Activated B cell treated with CpG ODN at 0.5 μM for 24 hours (primary cell): ENCODE measurements around the gene LRG1. TPM values are rescaled to one million over a fixed set of nuclear protein-coding genes. Genes with fewer than 3 reads are reported as not detected.

ENCODE experiments used
- ATAC-seq: fragments of 200-7000 bp; cut with Tn5 transposase; one replicate; pipeline ENCODE4 v1.10.0; 2021; ENCODE audit warnings: low read depth, mild to moderate bottlenecking, moderate library complexity
- CTCF ChIA-PET: fragments of 350-600 bp; sonication (Branson Sonifier 250); formaldehyde crosslinking; loops from one replicate; lab custom pipeline; 2021; ENCODE audit warnings: antibody characterized with exemption; lab: Charles Lee
- POLR2A ChIA-PET: fragments of 350-600 bp; sonication (Branson Sonifier 250); formaldehyde crosslinking; loops from one replicate; lab custom pipeline; 2021; ENCODE audit warnings: antibody characterized with exemption; lab: Charles Lee
- DNase-seq: peaks from one replicate; pipeline ENCODE4 v3.0.0; 2022
- H3K27ac Mint-ChIP-seq: one replicate; pipeline ENCODE4 v1.8.0; 2020; ENCODE audit warnings: mixed read lengths
- H3K27me3 Mint-ChIP-seq: one replicate; pipeline ENCODE4 v1.8.0; 2021; ENCODE audit warnings: mixed read lengths
- H3K36me3 Mint-ChIP-seq: one replicate; pipeline ENCODE4 v1.8.0; 2021; ENCODE audit warnings: low read depth, mixed read lengths
- H3K4me1 Mint-ChIP-seq: one replicate; pipeline ENCODE4 v1.8.0; 2021; ENCODE audit warnings: mixed read lengths
- H3K4me3 Mint-ChIP-seq: one replicate; pipeline ENCODE4 v1.8.0; 2020; ENCODE audit warnings: mild to moderate bottlenecking, mixed read lengths
- H3K9me3 Mint-ChIP-seq: one replicate; pipeline ENCODE4 v1.8.0; 2020; ENCODE audit warnings: mixed read lengths
- intact Hi-C: fragments of 100-400 bp; cut with micrococcal nuclease; formaldehyde crosslinking; loops from one replicate; pipeline ENCODE4 v1.15.1; 2024
- total RNA-seq: library from RNA; stranded (reverse); gene quantifications from 2 replicates; pipeline ENCODE4 v1.2.3, GENCODE V29; 2022
- TF ChIP-seq, protein P1 (sequence below): fragments of 200-600 bp; IDR thresholded peaks from one replicate; pipeline ENCODE4 v1.8.0; 2022; ENCODE audit warnings: antibody characterized with exemption, mild to moderate bottlenecking

The LRG1 gene
- total RNA-seq, 1 donor from 2014 or later, result 2.0 TPM

DNA sequence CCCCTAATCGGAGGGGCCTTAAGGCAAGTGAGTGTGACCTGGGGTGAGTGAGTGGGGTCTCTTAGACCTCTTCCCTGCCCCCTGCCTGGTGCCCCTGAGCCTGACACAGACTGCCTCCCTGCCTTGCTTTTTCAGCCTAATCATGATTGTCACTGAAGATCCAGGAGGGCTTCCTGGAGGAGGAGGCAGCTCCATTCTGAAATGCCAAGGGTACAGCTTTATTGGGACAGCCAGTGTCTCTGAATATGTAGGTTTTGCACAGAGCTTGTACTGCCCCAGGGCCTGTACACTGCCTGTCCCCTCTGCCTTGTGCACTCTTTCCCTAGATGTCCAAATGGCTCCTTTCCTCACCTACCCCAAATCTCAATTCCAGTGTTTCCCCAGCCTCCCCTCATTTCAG is 45.7 kb upstream of the LRG1 start:
- no peak overlapping the region for H3K4me3 Mint-ChIP-seq
- H3K4me1 Mint-ChIP-seq, result peaks cover 14% of the 10 kb centered on the region
- H3K27ac Mint-ChIP-seq, result no peak overlapping the region
- no peaks in the 10 kb centered on the region for H3K36me3 Mint-ChIP-seq
- intact Hi-C loops, result no loop called here
- H3K9me3 Mint-ChIP-seq, result no peaks in the 10 kb centered on the region
- no peak for ATAC-seq
- POLR2A ChIA-PET, result no interaction called here
- CTCF ChIA-PET, result no interaction called here
- TF ChIP-seq, protein P1, sequence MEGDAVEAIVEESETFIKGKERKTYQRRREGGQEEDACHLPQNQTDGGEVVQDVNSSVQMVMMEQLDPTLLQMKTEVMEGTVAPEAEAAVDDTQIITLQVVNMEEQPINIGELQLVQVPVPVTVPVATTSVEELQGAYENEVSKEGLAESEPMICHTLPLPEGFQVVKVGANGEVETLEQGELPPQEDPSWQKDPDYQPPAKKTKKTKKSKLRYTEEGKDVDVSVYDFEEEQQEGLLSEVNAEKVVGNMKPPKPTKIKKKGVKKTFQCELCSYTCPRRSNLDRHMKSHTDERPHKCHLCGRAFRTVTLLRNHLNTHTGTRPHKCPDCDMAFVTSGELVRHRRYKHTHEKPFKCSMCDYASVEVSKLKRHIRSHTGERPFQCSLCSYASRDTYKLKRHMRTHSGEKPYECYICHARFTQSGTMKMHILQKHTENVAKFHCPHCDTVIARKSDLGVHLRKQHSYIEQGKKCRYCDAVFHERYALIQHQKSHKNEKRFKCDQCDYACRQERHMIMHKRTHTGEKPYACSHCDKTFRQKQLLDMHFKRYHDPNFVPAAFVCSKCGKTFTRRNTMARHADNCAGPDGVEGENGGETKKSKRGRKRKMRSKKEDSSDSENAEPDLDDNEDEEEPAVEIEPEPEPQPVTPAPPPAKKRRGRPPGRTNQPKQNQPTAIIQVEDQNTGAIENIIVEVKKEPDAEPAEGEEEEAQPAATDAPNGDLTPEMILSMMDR, result no peak
- peaks cover 39% of the 10 kb centered on the region for H3K27me3 Mint-ChIP-seq
- no peak for DNase-seq

DNA sequence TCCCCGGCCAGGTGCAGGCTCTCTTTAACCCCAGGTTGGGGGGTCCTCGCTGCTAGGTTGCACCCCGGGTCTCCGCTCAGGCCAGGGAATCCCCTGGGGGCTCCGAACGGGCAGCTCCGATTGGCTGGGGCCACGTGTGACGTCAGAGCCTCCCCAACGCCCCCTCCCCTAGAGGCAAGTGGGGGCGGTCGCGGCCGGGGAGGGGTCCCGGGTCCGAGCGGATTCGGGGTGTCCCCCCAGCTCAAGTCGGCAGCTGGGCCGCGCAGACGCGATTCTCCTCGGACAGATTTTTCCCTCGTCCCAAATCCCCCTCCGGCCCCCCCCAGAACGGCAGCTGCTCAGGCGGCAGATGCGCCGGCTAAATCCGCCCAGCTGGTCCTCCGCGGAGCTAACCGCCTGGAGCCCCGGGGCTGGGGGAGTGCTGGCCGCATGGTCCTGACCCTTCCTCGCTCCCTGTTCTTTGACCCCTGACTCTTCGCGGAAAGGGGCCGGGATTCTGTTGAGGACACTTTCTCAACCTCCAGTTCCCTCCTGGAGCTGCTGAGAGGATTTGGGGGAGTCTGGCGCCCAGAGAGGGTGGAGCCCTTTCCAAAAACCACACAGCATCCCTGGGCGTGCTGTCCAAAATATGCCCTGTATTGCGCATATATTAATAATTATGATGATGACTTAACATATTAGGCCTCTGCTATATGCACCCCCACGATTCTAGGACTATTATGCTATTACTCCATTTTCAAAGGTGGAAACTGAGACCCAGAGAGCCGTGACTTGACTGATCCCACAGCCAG is 45.0 kb upstream of the LRG1 start:
- CTCF ChIA-PET, result no interaction called here
- TF ChIP-seq, protein P1, result no peak
- ATAC-seq, result no peak
- DNase-seq, result no peak
- Mint-ChIP-seq H3K27ac (no peak overlapping the region), H3K27me3 (peaks cover 41% of the 10 kb centered on the region), H3K4me1 (peaks cover 16% of the 10 kb centered on the region), H3K36me3 (no peaks in the 10 kb centered on the region), H3K9me3 (no peaks in the 10 kb centered on the region), H3K4me3 (no peak overlapping the region)
- POLR2A ChIA-PET, result no interaction called here
- intact Hi-C loops, result no loop called here

DNA sequence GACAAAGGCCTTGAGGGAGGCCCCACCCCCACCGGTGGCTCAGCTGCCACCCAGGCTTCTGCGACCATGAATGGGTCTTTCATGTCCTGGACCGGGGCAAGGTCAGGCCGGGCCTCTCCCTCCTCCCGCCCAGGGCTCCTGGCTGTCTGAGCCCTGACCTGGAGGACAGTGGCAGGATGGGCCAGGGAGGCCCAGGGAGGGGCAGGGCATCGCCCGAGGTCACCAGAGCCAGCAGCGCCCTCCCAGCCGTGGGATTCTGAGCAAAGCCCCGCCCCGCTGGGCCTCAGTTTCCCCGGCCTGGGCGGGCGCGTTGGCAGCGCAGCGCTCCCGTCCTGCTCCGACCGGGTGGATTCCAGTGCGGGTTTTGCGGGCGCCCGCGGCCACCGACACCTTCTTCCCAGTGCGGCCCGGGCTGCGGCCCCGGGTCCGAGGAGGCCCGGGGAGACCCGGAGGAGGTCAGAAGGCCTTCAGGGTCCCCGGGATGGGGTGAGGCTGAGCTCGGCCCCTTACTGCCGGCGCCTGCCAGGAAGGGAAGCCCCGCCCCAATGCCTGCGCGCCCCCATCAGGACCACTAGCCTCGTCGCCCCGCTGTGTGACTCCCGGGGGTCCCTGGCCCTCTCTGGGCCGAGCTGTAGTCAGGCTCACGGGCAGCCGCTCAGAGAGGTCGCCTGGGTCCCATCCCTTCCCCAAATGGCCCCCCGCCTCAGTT is 44.3 kb upstream of the LRG1 start:
- H3K4me3 Mint-ChIP-seq, result no peak overlapping the region
- CTCF ChIA-PET, result no interaction called here
- DNase-seq, result no peak

DNA sequence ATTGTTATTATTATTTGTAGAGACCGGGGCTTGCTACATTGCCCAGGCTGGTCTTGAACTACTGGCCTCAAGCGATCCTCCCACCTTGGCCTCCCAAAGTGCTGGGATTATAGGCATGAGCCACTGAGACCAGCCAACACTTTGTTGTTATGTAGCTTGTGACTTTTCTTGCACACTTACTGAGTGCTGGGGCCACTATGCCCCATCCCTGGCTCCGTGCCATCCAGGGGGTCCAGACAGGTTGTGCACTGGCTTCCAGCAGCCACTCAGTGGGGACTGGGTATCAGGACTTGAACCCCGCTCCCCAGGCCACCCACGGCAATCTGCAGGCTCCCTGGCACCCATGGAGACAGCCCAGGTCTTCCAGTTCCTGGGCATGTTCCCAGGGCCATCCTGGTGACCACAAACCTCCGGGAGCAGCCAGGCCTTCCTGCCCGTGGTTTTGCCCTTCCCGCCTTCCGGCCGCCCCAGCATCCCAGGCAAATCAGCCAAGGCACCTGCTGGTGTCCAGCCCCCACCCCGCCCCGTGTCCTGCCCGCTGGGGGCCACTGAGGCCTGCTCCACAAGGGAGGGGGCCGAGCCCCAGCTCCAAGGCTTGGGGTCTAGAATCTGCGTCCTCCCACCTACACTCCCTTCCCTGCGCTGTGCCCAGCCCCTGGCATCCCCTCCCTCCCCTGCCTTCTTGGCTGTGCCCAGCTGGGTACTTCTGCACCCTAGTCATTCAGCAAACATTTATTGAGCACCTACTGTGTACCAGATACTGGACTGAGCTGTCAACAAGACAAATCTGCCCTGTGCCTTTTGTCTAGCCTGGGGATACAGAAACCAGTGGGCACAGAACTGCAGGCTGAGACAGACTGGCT is 43.4 kb upstream of the LRG1 start:
- ATAC-seq (no peak), DNase-seq (no peak)
- intact Hi-C loops, result no loop called here
- H3K4me3 Mint-ChIP-seq, result no peak overlapping the region
- H3K27ac Mint-ChIP-seq, result no peak overlapping the region
- no peaks in the 10 kb centered on the region for H3K36me3 Mint-ChIP-seq
- peaks cover 52% of the 10 kb centered on the region for H3K27me3 Mint-ChIP-seq
- ChIA-PET POLR2A (no interaction called here), CTCF (no interaction called here)
- TF ChIP-seq, protein P1, result no peak
- H3K9me3 Mint-ChIP-seq, result no peaks in the 10 kb centered on the region
- H3K4me1 Mint-ChIP-seq, result peaks cover 16% of the 10 kb centered on the region

More for the DNA sequence above, 44.3 kb upstream of the LRG1 start:
- Mint-ChIP-seq H3K36me3 (no peaks in the 10 kb centered on the region), H3K27me3 (peaks cover 46% of the 10 kb centered on the region), H3K27ac (no peak overlapping the region), H3K9me3 (no peaks in the 10 kb centered on the region), H3K4me1 (peaks cover 16% of the 10 kb centered on the region)
- ATAC-seq, result peak; percentile 31
- POLR2A ChIA-PET, result no interaction called here
- intact Hi-C loops, result no loop called here
- TF ChIP-seq, protein P1, result no peak
